WTC11 (cell line): ENCODE measurements around the gene SERPINE1. TPM values are rescaled to one million over a fixed set of nuclear protein-coding genes. Genes with fewer than 3 reads are reported as not detected.
A peak's percentile ranks its signal among the peaks of the same experiment; 100 is the strongest.

ENCODE experiments used
- ATAC-seq: fragments of 200-7000 bp; cut with Tn5 transposase; 2 replicates; pipeline ENCODE4 v1.10.0; 2021; ENCODE audit warnings: mild to moderate bottlenecking, moderate library complexity
- CTCF ChIA-PET: fragments of 300-600 bp; sonication (Branson Sonifier 250); formaldehyde crosslinking; loops from one replicate; lab custom pipeline; 2021; ENCODE audit warnings: antibody characterized with exemption; lab: Charles Lee
- POLR2A ChIA-PET: fragments of 350-600 bp; sonication (Branson Sonifier 250); formaldehyde crosslinking; loops from one replicate; lab custom pipeline; 2021; ENCODE audit warnings: antibody characterized with exemption; lab: Charles Lee
- DNase-seq: peaks from one replicate; pipeline ENCODE4 v3.0.0; 2021; ENCODE audit warnings: low spot score
- H3K27ac Mint-ChIP-seq: 2 replicates; pipeline ENCODE4 v1.8.0; 2021; ENCODE audit warnings: mixed read lengths
- H3K27me3 Mint-ChIP-seq: 2 replicates; pipeline ENCODE4 v1.8.0; 2021; ENCODE audit warnings: low read depth, mild to moderate bottlenecking, moderate library complexity, mixed read lengths
- H3K36me3 Mint-ChIP-seq: 2 replicates; pipeline ENCODE4 v1.8.0; 2021; ENCODE audit warnings: mixed read lengths
- H3K4me1 Mint-ChIP-seq: 2 replicates; pipeline ENCODE4 v1.8.0; 2022; ENCODE audit warnings: mixed read lengths
- H3K4me3 Mint-ChIP-seq: 2 replicates; pipeline ENCODE4 v1.8.0; 2021; ENCODE audit warnings: mild to moderate bottlenecking, moderate library complexity, mixed read lengths
- H3K9me3 Mint-ChIP-seq: 2 replicates; pipeline ENCODE4 v1.8.0; 2021; ENCODE audit warnings: mixed read lengths
- ARID4B ChIP-seq: sonication (generic); formaldehyde crosslinking; IDR thresholded peaks from 2 replicates; pipeline ENCODE4 v1.8.0; 2023; ENCODE audit warnings: missing genetic modification reagents, mild to moderate bottlenecking, borderline replicate concordance
- ATF3 ChIP-seq: sonication (generic); formaldehyde crosslinking; conservative IDR thresholded peaks from 2 replicates; pipeline ENCODE4 v1.8.1; 2022; ENCODE audit warnings: mild to moderate bottlenecking, missing genetic modification reagents
- ELF4 ChIP-seq: sonication (generic); formaldehyde crosslinking; IDR thresholded peaks from 2 replicates; pipeline ENCODE4 v1.8.1; 2022; ENCODE audit warnings: low read depth, mild to moderate bottlenecking, moderate library complexity, missing genetic modification reagents
- ESRRA ChIP-seq: sonication (generic); formaldehyde crosslinking; IDR thresholded peaks from 2 replicates; pipeline ENCODE4 v1.8.1; 2022; ENCODE audit warnings: mild to moderate bottlenecking, missing genetic modification reagents, borderline replicate concordance
- FOXJ3 ChIP-seq: sonication (generic); formaldehyde crosslinking; IDR thresholded peaks from 2 replicates; pipeline ENCODE4 v1.9.0; 2021; ENCODE audit warnings: missing genetic modification reagents, mild to moderate bottlenecking, borderline replicate concordance
- FOXK1 ChIP-seq: sonication (generic); formaldehyde crosslinking; IDR thresholded peaks from 2 replicates; pipeline ENCODE4 v1.8.0; 2022; ENCODE audit warnings: mild to moderate bottlenecking, moderate library complexity, missing genetic modification reagents
- IRF1 ChIP-seq: sonication (generic); formaldehyde crosslinking; IDR thresholded peaks from 2 replicates; pipeline ENCODE4 v1.8.0; 2023; ENCODE audit warnings: missing genetic modification reagents
- JUN ChIP-seq: sonication (generic); formaldehyde crosslinking; IDR thresholded peaks from 2 replicates; pipeline ENCODE4 v1.8.0; 2023; ENCODE audit warnings: mild to moderate bottlenecking, missing genetic modification reagents
- KAT7 ChIP-seq: sonication (generic); formaldehyde crosslinking; IDR thresholded peaks from 2 replicates; pipeline ENCODE4 v1.8.1; 2023; ENCODE audit warnings: missing genetic modification reagents, mild to moderate bottlenecking, borderline replicate concordance
- MAX ChIP-seq: sonication (generic); formaldehyde crosslinking; IDR thresholded peaks from 2 replicates; pipeline ENCODE4 v1.8.0; 2022; ENCODE audit warnings: mild to moderate bottlenecking, missing genetic modification reagents
- PRRX2 ChIP-seq: fragments of 250-450 bp; sonication (Bioruptor Pico); IDR thresholded peaks from 2 replicates; pipeline ENCODE4 v1.8.0; 2021; ENCODE audit warnings: mild to moderate bottlenecking
- SMAD3 ChIP-seq: sonication (generic); formaldehyde crosslinking; IDR thresholded peaks from 2 replicates; pipeline ENCODE4 v1.8.0; 2022; ENCODE audit warnings: missing genetic modification reagents, mild to moderate bottlenecking, borderline replicate concordance
- SMAD4 ChIP-seq: sonication (generic); formaldehyde crosslinking; IDR thresholded peaks from 2 replicates; pipeline ENCODE4 v1.8.0; 2022; ENCODE audit warnings: mild to moderate bottlenecking, missing genetic modification reagents
- TCF7 ChIP-seq: sonication (generic); formaldehyde crosslinking; IDR thresholded peaks from 2 replicates; pipeline ENCODE4 v1.8.0; 2022; ENCODE audit warnings: mild to moderate bottlenecking, low read depth, missing genetic modification reagents, moderate library complexity
- TEAD1 ChIP-seq: sonication (generic); formaldehyde crosslinking; IDR thresholded peaks from 2 replicates; pipeline ENCODE4 v1.8.0; 2022; ENCODE audit warnings: mild to moderate bottlenecking, missing genetic modification reagents
- TEAD4 ChIP-seq: sonication (generic); formaldehyde crosslinking; IDR thresholded peaks from 2 replicates; pipeline ENCODE4 v1.8.0; 2022; ENCODE audit warnings: mild to moderate bottlenecking, missing genetic modification reagents
- TP53 ChIP-seq: sonication (generic); formaldehyde crosslinking; IDR thresholded peaks from 2 replicates; pipeline ENCODE4 v1.8.1; 2023; ENCODE audit warnings: mild to moderate bottlenecking, missing genetic modification reagents
- USF1 ChIP-seq: sonication (generic); formaldehyde crosslinking; IDR thresholded peaks from 2 replicates; pipeline ENCODE4 v1.8.0; 2022; ENCODE audit warnings: mild to moderate bottlenecking, missing genetic modification reagents
- USF2 ChIP-seq: sonication (generic); formaldehyde crosslinking; IDR thresholded peaks from 2 replicates; pipeline ENCODE4 v1.8.1; 2023; ENCODE audit warnings: mild to moderate bottlenecking, missing genetic modification reagents, moderate library complexity
- ZBTB21 ChIP-seq: sonication (generic); formaldehyde crosslinking; IDR thresholded peaks from 2 replicates; pipeline ENCODE4 v1.8.1; 2023; ENCODE audit warnings: mild to moderate bottlenecking, missing genetic modification reagents, borderline replicate concordance
- ZNF138 ChIP-seq: sonication (generic); formaldehyde crosslinking; conservative IDR thresholded peaks from 2 replicates; pipeline ENCODE4 v1.8.1; 2022; ENCODE audit warnings: mild to moderate bottlenecking, moderate library complexity, missing genetic modification reagents
- ZNF219 ChIP-seq: sonication (generic); formaldehyde crosslinking; IDR thresholded peaks from 2 replicates; pipeline ENCODE4 v1.8.0; 2023; ENCODE audit warnings: missing genetic modification reagents, mild to moderate bottlenecking, borderline replicate concordance
- ZNF263 ChIP-seq: sonication (generic); formaldehyde crosslinking; IDR thresholded peaks from 2 replicates; pipeline ENCODE4 v1.8.1; 2022; ENCODE audit warnings: low read depth, mild to moderate bottlenecking, moderate library complexity, missing genetic modification reagents
- total RNA-seq: library from RNA; stranded (reverse); gene quantifications from 3 replicates; pipeline ENCODE4 v1.2.3, GENCODE V29; 2021

Gene SERPINE1
- total RNA-seq, 1 experiment from 2014 or later, result 2.6 TPM

- TF ChIP-seq KAT7 (CRISPR knock-in tag) (peak; percentile 45; the same call in 1 of the 2 replicates), ELF4 (CRISPR knock-in tag) (0 out of 2 replicates have a peak, but pooled peaks have one; percentile 61), SMAD3 (0 out of 2 replicates have a peak, but pooled peaks have one; percentile 33)
These were observed 36.6 kb downstream of the SERPINE1 start (continued) for GRCh38 chr7:101163279-101164070.

- peaks cover 68% of the 10 kb centered on the region for H3K4me1 Mint-ChIP-seq
- peak; percentile 1; the same call in 1 of the 2 replicates for ATAC-seq
- peaks cover 2% of the 10 kb centered on the region; the same call in 1 of the 2 replicates for H3K36me3 Mint-ChIP-seq
- DNase-seq, result peak; percentile 79
- H3K27ac Mint-ChIP-seq, result no peak overlapping the region
- peak overlapping the region; percentile 81 for H3K4me3 Mint-ChIP-seq
- H3K9me3 Mint-ChIP-seq, result no peaks in the 10 kb centered on the region
- ChIA-PET CTCF (interaction anchor here (0.7 to 9.0 kb wide), 10 partner anchors 8 to 119 kb away, joined by 3 to 103 read pairs (median 4); partner anchors contain the start of gene SERPINE1), POLR2A (interaction anchor here (0.5 to 2.4 kb wide), 3 partner anchors 10 to 51 kb away, joined by 4 to 14 read pairs (median 5); no protein-coding TSS in a partner anchor)
- peaks cover 57% of the 10 kb centered on the region for H3K27me3 Mint-ChIP-seq
- TF ChIP-seq IRF1 (CRISPR knock-in tag) (peak; percentile 64; the same call in 1 of the 2 replicates), FOXK1 (CRISPR knock-in tag) (0 out of 2 replicates have a peak, but pooled peaks have one; percentile 16), ZBTB21 (0 out of 2 replicates have a peak, but pooled peaks have one; percentile 37), ZNF138 (CRISPR knock-in tag) (0 out of 2 replicates have a peak, but pooled peaks have one; percentile 13), ATF3 (CRISPR knock-in tag) (no peak), ARID4B (CRISPR knock-in tag) (peak; percentile 95), ESRRA (peak; percentile 71; the same call in 1 of the 2 replicates), SMAD4 (0 out of 2 replicates have a peak, but pooled peaks have one; percentile 27), JUN (peak; percentile 81; the same call in 1 of the 2 replicates), ZNF263 (peak; percentile 31; the same call in 1 of the 2 replicates), MAX (CRISPR knock-in tag) (peak; percentile 19; the same call in 1 of the 2 replicates), TEAD4 (0 out of 2 replicates have a peak, but pooled peaks have one; percentile 35), TP53 (CRISPR knock-in tag) (peak; percentile 85; the same call in 1 of the 2 replicates), TCF7 (CRISPR knock-in tag) (no peak), PRRX2 (CRISPR knock-in tag) (no peak), USF1 (peak; percentile 67; the same call in 1 of the 2 replicates), USF2 (CRISPR knock-in tag) (peak; percentile 45), ZNF219 (0 out of 2 replicates have a peak, but pooled peaks have one; percentile 35), FOXJ3 (CRISPR knock-in tag) (no peak), TEAD1 (CRISPR knock-in tag) (peak; percentile 78)
These were observed 37.4 kb downstream of the SERPINE1 start for GRCh38 chr7:101164071-101164840.
